Measurements from ENCODE around the gene SEBOX. TPM values are rescaled to one million over a fixed set of nuclear protein-coding genes. Genes with fewer than 3 reads are reported as not detected.
A peak's percentile ranks its signal among the peaks of the same experiment; 100 is the strongest.

SEBOX gene
- total RNA-seq, 1 donor from 2014 or later = not detected

- H3K4me3 Mint-ChIP-seq (ENCODE audit: unreplicated experiment) = peak overlapping the region; percentile 84
- FAIRE-seq (no peak), DNase-seq (ENCODE audit: low read depth) (no peak)
- H3K27me3 Mint-ChIP-seq (ENCODE audit: low read depth, unreplicated experiment) = peaks cover 12% of the 10 kb centered on the region
- no peaks in the 10 kb centered on the region for H3K9me3 ChIP-seq (ENCODE audit: insufficient read depth, low read depth, low read length)
- no peaks in the 10 kb centered on the region for H3K27me3 ChIP-seq (ENCODE audit: insufficient read depth, low read length)
- TF ChIP-seq EZH2 (IDR thresholded peaks at IDR 0.05; ENCODE audit: insufficient read depth, low read length) (no peak), CTCF (IDR thresholded peaks at IDR 0.05; ENCODE audit: insufficient read depth, low read depth, low read length) (no peak)
- peak overlapping the region; percentile 73 for H3K4me3 ChIP-seq (ENCODE audit: insufficient read depth, low read depth, low read length)
- peak overlapping the region; percentile 93 for H3K27ac Mint-ChIP-seq (ENCODE audit: unreplicated experiment)
- H3K4me2 ChIP-seq (ENCODE audit: low read length) = peak overlapping the region; percentile 100
- H3K9me3 Mint-ChIP-seq (ENCODE audit: unreplicated experiment) = no peaks in the 10 kb centered on the region
- H4K20me1 ChIP-seq (ENCODE audit: insufficient read depth, low read length) = peaks cover 29% of the 10 kb centered on the region
- H3K27ac ChIP-seq (ENCODE audit: low read depth, low read length) = no peak overlapping the region
- H3K4me1 ChIP-seq (ENCODE audit: insufficient read depth, low read length) = peaks cover 21% of the 10 kb centered on the region
- H3K36me3 ChIP-seq (ENCODE audit: insufficient read depth, low read length) = no peaks in the 10 kb centered on the region
- peaks cover 12% of the 10 kb centered on the region for H3K79me2 ChIP-seq (ENCODE audit: insufficient read depth, low read length)
- H2AFZ ChIP-seq (ENCODE audit: low read depth, low read length) = peak overlapping the region; percentile 38
- peaks cover 15% of the 10 kb centered on the region for H3K4me1 Mint-ChIP-seq (ENCODE audit: low read depth, unreplicated experiment)
- H3K9ac ChIP-seq (ENCODE audit: low read length) = peak overlapping the region; percentile 32
- peaks cover 7% of the 10 kb centered on the region for H3K36me3 Mint-ChIP-seq (ENCODE audit: low read depth, unreplicated experiment)
Observed at GRCh38 chr17:28370744-28371103, 5.7 kb upstream of the SEBOX start.

GRCh38 chr17:28370035-28370743 lies 5.2 kb upstream of the SEBOX start, which contains the start of gene VTN:
VTN (minus strand) TSS chr17:28370307; CDS start chr17:28370203, 104 bp downstream.
- Histone ChIP-seq H3K4me1 (ENCODE audit: insufficient read depth, low read length) (peaks cover 21% of the 10 kb centered on the region), H3K27ac (ENCODE audit: low read depth, low read length) (no peak within 1 kb of the TSS), H3K27me3 (ENCODE audit: insufficient read depth, low read length) (no peaks in the 10 kb centered on the region), H3K4me3 (ENCODE audit: insufficient read depth, low read depth, low read length) (peak within 1 kb of the TSS; percentile 73), H3K9me3 (ENCODE audit: insufficient read depth, low read depth, low read length) (no peaks in the 10 kb centered on the region), H3K79me2 (ENCODE audit: insufficient read depth, low read length) (peaks cover 12% of the 10 kb centered on the region), H3K9ac (ENCODE audit: low read length) (peak within 1 kb of the TSS; percentile 32), H3K36me3 (ENCODE audit: insufficient read depth, low read length) (no peaks in the 10 kb centered on the region), H2AFZ (ENCODE audit: low read depth, low read length) (peak within 1 kb of the TSS; percentile 38), H3K4me2 (ENCODE audit: low read length) (peak within 1 kb of the TSS; percentile 100), H4K20me1 (ENCODE audit: insufficient read depth, low read length) (peaks cover 29% of the 10 kb centered on the region)
- Mint-ChIP-seq H3K4me3 (ENCODE audit: unreplicated experiment) (peak within 1 kb of the TSS; percentile 84), H3K4me1 (ENCODE audit: low read depth, unreplicated experiment) (peaks cover 15% of the 10 kb centered on the region), H3K9me3 (ENCODE audit: unreplicated experiment) (no peaks in the 10 kb centered on the region), H3K27me3 (ENCODE audit: low read depth, unreplicated experiment) (peaks cover 12% of the 10 kb centered on the region), H3K36me3 (ENCODE audit: low read depth, unreplicated experiment) (peaks cover 7% of the 10 kb centered on the region), H3K27ac (ENCODE audit: unreplicated experiment) (peak within 1 kb of the TSS; percentile 93)
- FAIRE-seq = no peak
- DNase-seq (ENCODE audit: low read depth) = no peak
- TF ChIP-seq EZH2 (IDR thresholded peaks at IDR 0.05; ENCODE audit: insufficient read depth, low read length) (no peak), CTCF (IDR thresholded peaks at IDR 0.05; ENCODE audit: insufficient read depth, low read depth, low read length) (no peak)

GRCh38 chr17:28369684-28370034 lies 4.7 kb upstream of the SEBOX start:
- Histone ChIP-seq H3K36me3 (ENCODE audit: insufficient read depth, low read length) (no peaks in the 10 kb centered on the region), H3K4me3 (ENCODE audit: insufficient read depth, low read depth, low read length) (no peak overlapping the region), H3K9ac (ENCODE audit: low read length) (no peak overlapping the region), H3K27me3 (ENCODE audit: insufficient read depth, low read length) (no peaks in the 10 kb centered on the region), H3K27ac (ENCODE audit: low read depth, low read length) (no peak overlapping the region), H3K4me1 (ENCODE audit: insufficient read depth, low read length) (peaks cover 21% of the 10 kb centered on the region), H3K9me3 (ENCODE audit: insufficient read depth, low read depth, low read length) (no peaks in the 10 kb centered on the region), H4K20me1 (ENCODE audit: insufficient read depth, low read length) (peaks cover 24% of the 10 kb centered on the region), H3K79me2 (ENCODE audit: insufficient read depth, low read length) (peaks cover 8% of the 10 kb centered on the region), H3K4me2 (ENCODE audit: low read length) (no peak overlapping the region), H2AFZ (ENCODE audit: low read depth, low read length) (no peak overlapping the region)
- no peak for DNase-seq (ENCODE audit: low read depth)
- FAIRE-seq = no peak
- H3K9me3 Mint-ChIP-seq (ENCODE audit: unreplicated experiment) = no peaks in the 10 kb centered on the region
- H3K4me1 Mint-ChIP-seq (ENCODE audit: low read depth, unreplicated experiment) = peaks cover 15% of the 10 kb centered on the region
- peak overlapping the region; percentile 41 for H3K27ac Mint-ChIP-seq (ENCODE audit: unreplicated experiment)
- no peak for TF ChIP-seq EZH2 (IDR thresholded peaks at IDR 0.05; ENCODE audit: insufficient read depth, low read length)
- no peak for TF ChIP-seq CTCF (IDR thresholded peaks at IDR 0.05; ENCODE audit: insufficient read depth, low read depth, low read length)
- peaks cover 7% of the 10 kb centered on the region for H3K36me3 Mint-ChIP-seq (ENCODE audit: low read depth, unreplicated experiment)
- peaks cover 9% of the 10 kb centered on the region for H3K27me3 Mint-ChIP-seq (ENCODE audit: low read depth, unreplicated experiment)
- H3K4me3 Mint-ChIP-seq (ENCODE audit: unreplicated experiment) = no peak overlapping the region

Data from astrocyte (in vitro differentiated cells and primary cell).